Activated T-cell treated with anti-CD3 and anti-CD28 coated beads for 48 hours (primary cell): ENCODE measurements around the gene MBNL1.
"Not testable (repeated sequence)": the region's sequence is repeated elsewhere in the genome, so short reads cannot be mapped to it uniquely, and the experiment has no call there.

Experiments used
- DNase-seq: peaks from one replicate; pipeline ENCODE4 v3.0.0-alpha.2; 2020; ENCODE audit warnings: low read depth

MBNL1 gene

DNA sequence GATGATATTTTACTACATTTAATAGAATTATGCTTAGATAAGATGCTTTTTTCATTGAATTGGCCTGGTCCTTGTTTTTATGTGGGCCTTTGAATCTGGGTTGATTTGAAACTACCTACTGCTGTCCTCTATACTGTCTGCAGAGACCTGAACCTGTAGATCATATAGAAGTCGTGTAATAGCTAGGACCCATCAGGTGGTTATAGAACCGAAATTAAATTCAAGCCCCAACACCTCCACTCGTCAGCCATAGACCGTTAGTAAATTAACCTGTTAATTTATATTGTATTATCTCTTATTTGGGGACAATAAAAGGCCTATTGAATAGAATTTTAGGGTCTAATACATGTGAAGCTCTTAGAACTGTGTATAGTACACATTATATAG lies 108.4 kb downstream of the MBNL1 start:
- no peak for DNase-seq

GRCh38 chr3:152379415-152380042 lies 110.8 kb downstream of the MBNL1 start:
- DNase-seq: no peak

DNA sequence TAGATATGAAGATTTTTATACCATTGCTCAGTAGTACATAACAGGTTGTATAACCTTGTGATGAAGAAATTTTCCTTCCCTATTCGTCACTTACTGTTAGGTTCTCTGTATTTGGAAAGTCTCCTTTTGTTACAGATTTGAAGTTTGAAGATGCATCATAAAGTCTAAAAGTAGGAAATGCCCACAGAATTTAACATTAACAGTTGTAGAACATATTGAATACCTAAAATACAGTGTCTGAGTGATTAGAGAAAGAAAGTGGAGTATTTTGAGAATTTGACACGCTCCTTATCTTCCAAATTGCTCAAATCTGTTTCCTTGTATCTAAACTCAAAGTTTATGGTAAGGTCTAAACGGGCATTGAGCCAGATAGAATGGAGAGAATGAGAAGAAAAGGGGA lies 111.3 kb downstream of the MBNL1 start:
- DNase-seq: no peak

- DNase-seq: no peak
Measured at GRCh38 chr3:152381881-152382295, 113.2 kb downstream of the MBNL1 start.

GRCh38 chr3:152382312-152383135 lies 113.8 kb downstream of the MBNL1 start:
- no peak for DNase-seq

GRCh38 chr3:152383136-152383606 lies 114.4 kb downstream of the MBNL1 start:
- no peak for DNase-seq

GRCh38 chr3:152384412-152384811 lies 115.7 kb downstream of the MBNL1 start:
- no peak for DNase-seq

- DNase-seq: no peak
Measured at GRCh38 chr3:152385761-152386160, 117.0 kb downstream of the MBNL1 start.

GRCh38 chr3:152386208-152386607 lies 117.5 kb downstream of the MBNL1 start:
- DNase-seq: no peak

- DNase-seq: no peak
Measured at GRCh38 chr3:152388631-152389030, 119.9 kb downstream of the MBNL1 start.

DNA sequence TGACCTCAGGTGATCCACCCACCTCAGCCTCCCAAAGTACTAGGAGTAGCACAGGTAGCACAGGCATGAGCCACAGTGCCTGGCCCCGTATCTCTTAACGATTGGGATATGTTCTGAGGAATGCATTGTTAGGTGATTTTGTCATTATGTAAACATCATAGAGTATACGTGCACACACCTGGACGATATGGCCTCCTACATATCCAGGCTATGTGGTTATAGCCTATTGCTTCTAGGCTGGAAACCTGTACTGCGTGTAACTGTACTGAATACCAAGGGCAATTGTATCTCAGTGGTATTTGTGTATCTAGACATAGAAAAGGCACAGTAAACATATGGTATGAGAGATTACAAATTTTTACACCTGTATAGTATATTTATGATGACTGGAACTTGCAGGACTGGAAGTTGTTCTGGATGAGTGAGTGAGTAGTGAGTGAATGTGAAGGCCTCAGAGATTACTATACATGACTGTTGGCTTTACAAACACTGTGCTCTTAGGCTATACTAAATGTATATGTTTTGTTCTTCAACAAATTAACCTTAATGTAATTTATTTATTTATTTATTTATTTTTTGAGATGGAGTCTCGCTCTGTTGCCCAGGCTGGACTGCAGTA lies 120.7 kb downstream of the MBNL1 start:
- no peak for DNase-seq

DNA sequence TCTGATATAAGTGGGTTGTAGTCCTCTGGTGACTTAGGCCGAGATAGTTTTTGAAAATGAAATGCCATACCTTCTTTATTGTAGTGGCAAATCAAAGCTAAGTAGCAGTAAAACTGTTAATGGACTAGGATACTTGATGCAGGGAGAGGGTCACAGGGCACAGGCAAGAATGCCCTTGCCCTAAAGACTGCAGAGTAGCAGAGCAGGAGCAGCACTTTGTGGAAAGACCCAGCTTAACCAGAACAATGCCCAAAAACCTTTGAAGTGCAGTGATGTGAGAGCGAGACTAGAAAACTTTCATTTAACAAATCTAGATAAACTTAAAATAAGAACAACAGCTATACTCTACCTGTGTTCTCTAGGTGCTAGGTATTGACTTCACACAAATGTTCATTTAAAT lies 121.9 kb downstream of the MBNL1 start:
- DNase-seq: no peak

- no peak for DNase-seq
Measured at GRCh38 chr3:152391671-152392070, 122.9 kb downstream of the MBNL1 start.

GRCh38 chr3:152392272-152392880 lies 123.6 kb downstream of the MBNL1 start:
- no peak for DNase-seq

DNA sequence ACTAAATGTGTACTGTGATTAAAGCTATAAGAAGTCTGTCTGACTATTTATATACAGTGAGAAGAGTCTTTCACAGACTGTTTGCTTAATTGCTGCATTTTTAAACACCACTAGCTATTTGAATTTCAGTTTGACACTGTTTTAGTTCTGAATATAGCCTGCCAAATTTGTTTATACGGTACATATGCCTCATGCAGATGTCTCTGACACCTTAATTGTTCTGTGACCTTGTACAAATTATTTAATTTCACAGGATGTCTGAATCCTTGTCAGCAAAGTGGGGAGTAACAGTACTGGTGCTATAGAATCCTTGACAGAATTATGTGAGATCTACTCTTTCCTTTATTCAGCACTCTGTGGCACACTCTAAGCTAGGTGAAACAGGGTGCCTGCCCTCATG lies 125.5 kb downstream of the MBNL1 start:
- no peak for DNase-seq

- DNase-seq: no peak
Measured at GRCh38 chr3:152395764-152396163, 127.0 kb downstream of the MBNL1 start.

DNA sequence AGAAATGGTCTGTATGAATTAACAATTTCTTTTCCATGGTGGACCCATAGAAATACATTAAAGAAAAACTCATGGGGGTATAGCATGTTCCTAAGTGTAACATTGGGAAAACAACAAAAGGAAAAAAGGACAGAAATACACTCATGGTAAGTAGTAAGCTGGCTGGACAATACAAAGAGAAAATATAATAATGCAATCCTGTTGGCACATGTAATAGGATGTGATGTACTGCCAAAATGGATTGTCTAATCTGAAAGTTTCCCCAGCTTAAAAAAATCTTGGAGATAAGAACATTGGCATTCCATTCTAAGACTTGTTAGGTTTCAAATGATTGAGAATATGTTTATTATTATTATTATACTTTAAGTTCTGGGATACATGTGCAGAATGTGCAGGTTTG lies 128.1 kb downstream of the MBNL1 start:
- DNase-seq: no peak

DNA sequence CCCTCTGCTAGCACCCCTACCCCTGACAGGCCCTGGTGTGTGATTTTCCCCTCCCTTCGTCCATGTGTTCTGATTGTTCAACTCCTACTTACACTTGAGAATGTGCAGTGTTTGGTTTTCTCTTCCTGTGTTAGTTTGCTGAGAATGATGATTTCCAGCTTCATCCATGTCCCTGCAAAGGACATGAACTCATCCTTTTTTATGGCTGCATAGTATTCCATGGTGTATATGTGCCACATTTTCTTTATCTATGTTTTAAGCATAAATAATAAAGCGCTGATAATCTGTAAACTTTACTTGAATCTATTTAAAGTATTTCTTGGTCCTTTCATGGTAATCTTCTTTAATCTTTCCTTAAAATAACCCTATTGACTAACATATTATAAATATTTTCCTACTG lies 128.6 kb downstream of the MBNL1 start:
- DNase-seq: not testable (repeated sequence)

DNA sequence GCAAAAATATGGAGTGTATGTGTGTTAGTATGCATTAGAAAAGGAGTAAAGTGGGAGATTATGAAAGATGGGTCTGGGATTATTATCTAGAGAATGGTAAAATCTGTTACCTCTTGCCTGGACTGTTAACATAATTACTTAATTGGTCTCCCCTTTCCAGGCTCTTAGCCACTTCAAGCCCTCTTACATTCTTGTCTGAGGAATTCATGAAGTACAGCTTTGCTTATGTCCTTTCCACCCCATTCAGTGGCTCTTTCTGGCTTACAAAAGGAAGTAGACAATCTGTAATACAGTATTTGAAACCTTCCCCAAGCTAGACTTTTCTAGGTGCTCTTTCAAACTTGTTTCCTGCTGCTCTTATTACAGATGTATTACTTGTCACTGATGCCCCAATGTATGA lies 129.8 kb downstream of the MBNL1 start:
- no peak for DNase-seq

DNA sequence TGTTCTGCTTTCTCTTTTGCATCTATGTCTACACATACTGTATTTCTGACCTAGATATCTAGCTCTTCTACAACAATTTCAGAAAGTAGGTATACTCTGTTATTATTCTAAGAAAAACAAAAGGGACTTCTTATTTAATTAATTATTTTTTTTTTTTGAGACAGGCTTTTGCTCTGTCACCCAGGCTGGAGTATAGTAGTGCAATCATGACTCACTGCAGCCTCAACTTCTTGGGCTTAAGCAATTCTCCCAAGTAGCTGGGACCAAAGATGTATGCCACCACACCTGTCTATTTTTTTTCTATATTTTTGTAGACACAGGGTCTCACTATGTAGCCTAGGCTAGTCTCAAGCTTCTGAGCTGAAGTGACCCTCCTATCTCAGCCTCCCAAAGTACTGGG lies 130.6 kb downstream of the MBNL1 start:
- no peak for DNase-seq

DNA sequence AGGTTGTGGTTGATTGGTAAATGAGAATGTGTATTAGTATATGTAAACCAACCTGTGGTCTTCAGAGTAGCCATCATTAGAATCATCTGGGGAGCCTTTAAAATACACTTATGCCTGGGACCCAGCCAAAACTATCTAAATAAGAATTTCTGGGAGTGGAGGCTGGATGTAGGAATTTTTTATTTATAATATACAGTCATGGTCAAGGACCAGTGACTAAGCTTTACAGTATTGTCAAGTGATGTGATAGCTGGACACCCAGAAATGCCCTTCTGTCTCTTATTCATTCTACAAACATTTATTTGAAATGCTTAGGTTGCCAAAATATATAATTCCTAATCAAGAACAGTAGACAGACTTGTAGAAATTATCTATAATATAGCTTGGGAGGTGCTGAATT lies 132.2 kb downstream of the MBNL1 start:
- no peak for DNase-seq

DNA sequence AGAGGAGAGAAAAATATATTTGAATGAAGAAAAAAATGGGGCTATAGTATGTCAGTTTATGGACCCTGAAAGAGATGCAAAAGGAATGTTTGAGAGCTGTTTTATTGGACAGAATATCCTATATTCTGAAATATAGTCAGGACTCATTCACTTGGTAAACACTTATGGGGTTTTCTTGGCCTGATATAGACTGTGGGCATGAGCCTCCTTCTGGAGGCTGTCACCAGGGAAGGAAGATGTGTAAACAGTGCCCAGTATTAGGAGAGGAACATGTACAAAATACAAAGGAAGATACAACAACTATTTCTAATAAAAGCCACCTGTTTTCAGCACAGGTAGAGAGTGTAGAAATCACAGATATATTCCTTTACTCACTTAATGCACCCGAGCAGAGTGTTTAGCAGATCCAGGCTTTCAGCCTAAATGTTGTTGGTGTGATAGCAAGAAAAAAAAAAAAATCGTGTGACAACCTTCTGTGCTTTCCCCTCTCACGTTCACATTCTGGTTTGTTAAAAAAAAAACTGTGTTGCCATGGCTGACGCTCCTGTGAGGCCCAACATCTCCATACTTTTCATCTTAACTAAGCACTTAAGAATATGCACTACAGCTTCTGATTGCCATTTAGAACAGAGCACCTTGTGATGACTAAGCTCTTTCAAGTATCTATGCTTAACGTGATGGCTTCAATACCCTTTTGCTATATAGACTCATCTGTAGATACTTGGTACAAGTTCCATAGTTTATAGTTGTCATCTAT lies 134.1 kb downstream of the MBNL1 start:
- DNase-seq: no peak
